Stimulated activated CD4-positive, alpha-beta T cell treated with anti-CD3 and anti-CD28 coated beads, Interleukin-2, amount 100 ng/mL, for 24 hours (primary cell): ENCODE results near the gene FOXA2.
"Not testable (repeated sequence)": the region's sequence is repeated elsewhere in the genome, so short reads cannot be mapped to it uniquely, and the experiment has no call there.

Experiments
- DNase-seq, 2 donors: peaks; one replicate each; pipeline ENCODE4 v3.0.0-alpha.2; 2020

FOXA2 gene

DNA sequence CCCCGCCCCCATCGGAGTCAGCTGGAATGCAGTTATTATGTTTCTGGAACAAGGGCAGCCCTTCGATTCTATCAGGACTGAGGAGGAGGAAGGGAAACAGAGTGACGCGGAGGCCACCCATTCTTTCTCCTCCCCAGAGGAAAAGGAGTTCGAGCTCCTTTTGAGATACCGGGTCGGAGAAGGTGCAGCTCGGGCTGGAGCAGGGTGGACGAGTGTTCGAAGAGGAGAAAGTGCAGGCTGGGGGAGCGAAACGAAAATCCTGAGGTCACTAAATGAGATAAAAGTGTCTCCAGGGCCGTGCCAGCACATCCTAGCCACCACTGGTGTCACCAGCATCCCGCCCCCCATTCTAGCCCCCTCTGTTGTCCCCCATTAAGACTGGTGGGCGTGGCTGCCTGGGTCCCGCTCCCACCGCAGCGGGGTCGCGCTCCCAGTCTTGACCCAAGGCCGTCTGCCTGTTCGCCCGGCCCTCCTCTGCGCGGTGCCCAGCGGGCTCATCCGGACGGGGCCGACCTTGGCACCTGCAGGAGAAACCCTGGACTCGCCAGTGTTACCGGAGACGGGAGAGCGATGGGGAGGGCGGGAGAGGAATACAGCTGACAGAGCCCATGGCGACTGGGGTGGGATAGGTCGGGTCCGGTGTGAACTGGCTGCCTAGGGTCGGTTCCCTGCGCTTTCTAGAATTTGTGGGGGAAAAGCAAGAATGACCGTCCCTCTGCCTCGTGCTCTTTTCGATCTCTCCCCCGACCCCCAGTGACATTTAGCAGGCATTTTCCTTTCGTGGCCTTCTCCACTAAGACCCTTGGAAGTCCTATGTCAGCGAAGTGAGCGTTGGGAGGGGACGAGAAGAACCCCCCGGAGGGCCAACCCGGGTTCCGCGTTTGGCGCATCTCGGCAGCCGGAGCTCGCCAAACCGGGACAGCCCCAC lies 16.2 kb downstream of the FOXA2 start:
- no peak for DNase-seq

DNA sequence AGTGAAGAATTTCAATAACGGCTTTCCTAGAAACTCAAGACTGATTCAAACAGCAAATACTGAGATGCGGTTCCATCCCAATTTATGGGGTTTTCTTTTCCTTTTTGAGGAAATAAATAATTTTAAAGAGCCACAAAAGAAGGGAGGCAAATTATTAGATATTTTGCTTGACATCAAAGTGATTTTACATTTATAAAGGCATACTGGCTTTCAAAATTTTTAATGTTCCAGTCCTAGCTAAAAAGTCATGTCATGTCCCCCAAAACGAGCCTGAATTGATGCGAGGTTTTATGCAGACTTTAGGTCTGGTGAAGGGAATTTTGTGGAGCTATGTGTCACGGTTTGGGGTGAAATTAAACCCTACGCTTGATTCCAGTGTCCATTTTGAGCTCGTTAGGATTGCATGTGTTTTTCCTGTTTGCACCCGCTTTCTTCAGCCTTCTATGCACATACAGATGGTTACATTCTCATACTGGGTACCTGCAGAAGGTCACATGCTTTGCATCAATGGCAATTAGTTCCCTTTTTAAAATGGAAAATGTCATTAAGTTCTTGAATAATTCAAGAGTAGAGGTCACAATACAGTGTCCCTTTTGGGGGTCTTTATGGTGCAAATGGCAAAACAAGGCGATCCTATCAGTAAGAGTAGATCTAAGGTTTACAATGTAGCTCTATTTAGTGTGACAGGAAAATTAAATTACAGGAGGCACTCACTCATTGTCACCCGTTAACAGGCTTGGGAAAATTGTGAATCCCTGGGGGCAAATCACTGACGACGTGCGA lies 17.3 kb downstream of the FOXA2 start:
- no peak for DNase-seq

DNA sequence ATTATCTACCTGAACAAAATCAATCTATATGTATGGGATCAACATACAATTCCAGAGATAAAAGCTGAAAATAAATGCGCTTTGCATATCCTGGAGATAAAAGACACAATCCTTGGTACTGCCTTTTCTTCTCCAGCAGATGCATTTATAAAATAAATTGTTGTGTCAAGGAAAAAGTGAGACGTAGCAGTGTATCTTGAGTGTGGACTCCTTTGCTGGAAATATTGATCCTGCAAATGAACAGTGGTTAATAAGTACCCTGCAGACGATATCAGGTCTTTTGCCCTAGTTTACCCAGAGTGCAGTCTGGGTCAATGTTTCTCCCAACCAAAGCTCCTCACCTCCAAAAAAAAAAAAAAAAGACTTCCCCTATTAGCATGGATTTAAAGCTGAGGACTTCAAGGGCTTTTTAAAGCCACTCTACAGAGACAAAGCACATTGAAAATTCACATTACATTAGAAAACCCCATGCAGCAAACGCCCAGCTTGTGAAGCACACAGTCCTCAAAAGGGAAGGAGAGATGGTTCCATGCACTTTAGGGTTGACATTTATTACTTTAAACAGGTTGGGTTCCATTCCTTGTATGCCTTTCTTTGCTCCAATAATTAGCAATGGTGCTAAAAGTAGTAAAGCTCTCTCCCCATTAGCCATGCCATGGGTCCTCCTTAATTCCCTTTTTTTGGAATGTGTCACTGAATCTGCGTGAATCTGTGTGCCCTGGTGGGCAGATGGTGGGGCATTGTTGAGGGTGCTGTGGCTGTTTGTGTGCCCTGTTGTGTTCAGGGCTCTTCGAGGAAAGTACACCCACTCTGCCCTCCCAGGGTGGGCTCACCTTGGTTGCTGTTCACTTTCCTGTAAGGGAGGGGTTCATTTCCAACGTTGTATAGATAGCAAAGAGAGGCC lies 21.1 kb downstream of the FOXA2 start:
- DNase-seq = no peak

DNA sequence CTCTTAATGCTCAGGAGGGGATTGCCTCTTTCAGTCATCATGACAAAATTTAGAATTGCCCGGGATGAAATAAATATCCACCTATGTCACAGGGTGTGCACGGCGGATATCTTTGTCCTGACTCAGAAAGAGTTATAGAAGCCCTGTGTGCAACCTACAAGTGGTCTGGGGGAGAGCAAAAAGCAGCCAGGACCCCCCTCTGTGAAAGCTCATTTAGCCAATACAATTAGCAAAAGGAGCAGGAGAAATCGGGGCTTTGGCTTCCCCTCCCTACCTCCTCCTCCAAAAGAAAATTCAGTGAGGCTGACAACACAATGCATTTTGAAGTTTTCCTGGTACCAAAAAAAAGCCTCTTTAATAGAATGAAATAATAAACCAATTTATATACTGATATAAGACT lies 21.8 kb downstream of the FOXA2 start:
- no peak for DNase-seq

DNA sequence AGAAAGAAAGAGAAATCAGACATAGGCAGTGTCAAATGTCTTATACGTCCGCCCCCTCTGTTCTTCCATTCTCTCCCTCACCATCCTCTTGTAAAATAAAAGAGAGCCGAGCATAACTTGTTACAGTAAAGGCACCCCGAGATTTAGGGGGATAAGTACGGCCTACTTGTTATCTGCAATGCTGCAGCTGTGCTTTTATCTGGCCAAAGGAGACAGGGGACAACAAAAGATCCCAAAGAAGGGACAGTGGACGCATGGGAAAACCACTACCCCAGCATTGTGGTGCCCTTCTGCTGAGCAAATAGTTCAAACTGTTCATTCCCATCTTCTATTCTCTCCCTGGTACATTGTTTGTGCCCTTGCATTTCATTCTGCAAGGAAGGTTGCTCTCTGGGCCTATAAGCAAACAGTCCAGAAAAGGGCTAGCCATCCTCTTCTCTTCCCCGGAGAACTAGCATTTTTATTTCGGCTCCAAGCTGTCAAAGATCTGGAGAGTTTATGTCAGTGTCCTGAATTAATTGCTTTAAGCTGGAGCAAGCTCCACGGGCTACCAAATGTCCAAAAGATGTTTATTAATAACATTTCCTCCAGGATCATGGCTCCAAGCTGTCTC lies 22.3 kb downstream of the FOXA2 start:
- no peak for DNase-seq

DNA sequence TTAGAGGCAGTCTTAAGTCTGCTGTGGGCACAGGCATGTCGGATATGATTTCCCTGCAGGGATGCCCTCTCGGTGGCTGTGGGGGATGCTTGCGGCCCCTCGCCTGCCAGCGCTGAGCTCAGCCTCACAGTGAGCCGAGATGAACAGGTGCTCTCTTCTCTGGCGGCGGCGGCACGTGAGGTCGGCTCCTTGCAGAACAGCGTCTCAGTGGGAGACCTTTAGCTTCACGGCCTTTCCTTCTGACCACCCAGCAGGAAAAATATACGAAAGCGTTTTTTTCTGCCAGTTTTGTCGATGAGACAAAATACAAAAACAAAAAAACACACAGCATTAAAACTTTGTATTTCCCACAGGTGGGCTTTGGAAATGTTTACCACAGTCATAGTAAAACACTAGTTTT lies 23.6 kb downstream of the FOXA2 start:
- no peak for DNase-seq

DNA sequence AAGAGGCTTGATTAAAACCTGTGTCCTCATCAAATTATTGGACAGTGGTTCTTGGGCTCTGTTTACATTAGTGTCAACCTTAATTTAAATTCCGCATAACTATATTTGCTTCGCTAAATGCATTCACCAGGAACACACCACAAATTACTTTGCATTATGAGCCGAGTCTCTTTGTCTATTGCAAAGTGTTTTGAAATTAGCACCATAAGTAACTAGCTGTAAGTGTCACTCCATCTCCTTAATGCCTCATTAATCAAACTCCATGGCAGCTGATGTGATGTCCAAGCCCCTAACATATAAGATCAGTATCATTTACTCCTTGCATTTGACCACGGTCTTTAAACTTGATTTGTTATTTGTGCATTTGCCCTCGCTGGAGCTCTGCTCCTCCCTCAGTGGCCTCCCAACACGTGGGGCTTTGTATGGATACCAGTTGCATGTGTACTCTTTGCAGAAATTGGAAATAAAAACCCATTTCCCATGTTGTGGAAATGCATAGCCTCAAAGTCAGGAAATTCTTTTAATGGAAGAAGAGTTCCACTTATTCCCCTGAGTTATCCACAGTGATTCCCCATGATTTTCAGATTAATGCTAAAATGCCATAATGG lies 24.6 kb downstream of the FOXA2 start:
- no peak for DNase-seq

DNA sequence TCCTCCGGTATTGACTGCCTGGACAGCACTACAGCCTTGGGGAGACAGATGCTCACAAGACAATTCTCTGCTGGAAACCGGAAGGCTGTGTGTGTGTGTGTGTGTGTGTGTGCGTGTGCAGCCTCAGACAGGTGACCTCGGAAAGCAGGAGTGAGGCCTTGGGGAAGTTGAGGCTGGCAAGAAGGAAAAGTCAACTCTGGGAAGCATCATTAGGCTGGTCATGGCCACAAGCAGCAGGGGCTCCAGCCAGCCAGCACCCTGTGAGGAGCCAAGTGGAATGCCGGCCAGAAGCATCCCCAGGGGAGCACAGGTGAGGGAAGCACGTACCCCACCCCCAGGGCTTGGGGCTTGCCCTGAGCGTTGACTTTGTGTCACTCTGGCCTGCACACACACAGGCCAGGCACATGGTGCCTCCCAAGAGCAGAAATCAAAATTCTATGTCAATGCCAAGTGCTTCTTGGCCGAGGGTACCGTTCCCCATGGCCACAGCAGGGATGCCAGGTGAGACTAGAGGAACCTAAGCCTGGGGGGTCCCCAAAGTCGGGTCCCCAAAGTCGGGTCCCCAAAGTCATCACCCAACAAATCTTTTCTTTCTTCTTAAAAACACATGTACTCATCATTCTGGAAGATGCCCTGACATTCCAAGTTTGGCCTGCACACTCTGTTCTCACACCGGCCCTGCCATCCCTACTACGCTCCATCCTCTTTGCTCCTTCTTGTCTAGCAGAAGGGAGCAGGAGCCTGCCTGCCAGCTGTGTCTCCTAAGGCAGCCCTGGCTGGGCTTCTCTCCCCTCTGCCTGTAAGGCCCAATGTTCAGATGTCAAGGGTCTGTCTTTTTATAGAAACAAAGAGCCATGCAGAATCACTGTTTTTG lies 26.7 kb downstream of the FOXA2 start:
- DNase-seq = no peak

DNA sequence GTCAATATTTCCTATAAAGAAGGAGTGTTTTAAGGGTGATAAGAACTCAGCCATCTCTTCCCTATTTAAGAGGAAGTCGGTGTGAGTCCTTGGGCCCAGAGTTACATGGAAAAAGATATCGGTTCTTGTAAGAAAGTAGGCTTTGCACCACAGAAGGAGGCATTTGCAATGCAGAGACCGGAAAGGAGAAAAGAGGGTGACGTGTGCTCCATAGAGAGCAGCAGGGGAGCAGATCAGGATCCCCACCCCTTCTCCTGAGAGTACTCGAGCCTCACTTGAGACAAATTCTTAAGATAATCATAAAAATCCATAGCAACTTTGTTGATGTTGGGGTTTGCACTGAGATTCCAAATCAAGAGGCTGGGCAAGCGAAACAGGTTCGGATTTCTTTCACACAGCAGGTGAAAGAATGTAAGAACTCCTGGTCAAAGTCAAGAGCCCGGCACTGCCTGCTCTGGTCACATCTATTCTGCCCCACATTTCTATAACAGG lies 27.8 kb downstream of the FOXA2 start:
- no peak for DNase-seq

DNA sequence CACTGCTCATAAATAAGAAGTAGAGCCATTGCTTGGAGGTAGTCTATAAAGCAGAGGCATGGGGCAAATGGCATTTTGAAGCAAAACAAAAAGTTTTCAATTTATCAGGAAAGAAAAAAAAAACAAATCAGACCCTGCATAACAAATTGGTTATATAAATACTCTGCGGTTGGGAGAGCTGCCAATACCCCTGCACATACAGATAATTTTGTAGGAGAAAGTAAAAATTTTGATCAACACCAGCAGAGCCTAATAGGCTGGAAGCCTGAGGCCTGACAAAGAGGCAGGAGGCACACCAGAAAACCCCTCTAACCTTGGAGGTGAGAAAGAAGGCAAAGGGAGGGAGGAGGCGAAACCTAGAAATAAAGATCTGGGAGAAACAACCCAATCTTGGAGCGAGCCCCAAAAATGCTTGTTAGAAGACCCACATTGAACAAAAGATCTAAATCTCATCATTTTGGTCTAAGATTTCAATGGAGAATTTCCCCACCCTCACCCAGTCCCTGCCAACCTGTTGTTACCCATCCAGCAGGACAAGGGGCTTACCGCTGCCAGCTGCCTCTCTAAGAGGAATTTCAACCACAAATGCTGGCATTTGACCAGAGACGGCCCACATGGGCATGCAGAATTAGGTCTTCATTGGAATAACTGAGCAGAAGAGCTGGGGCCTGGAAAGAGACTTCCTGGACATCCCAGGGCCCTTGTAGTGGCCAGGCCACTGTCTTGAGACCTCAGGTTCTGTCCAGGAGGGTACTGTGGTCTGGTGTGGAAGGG lies 28.4 kb downstream of the FOXA2 start:
- no peak for DNase-seq

DNA sequence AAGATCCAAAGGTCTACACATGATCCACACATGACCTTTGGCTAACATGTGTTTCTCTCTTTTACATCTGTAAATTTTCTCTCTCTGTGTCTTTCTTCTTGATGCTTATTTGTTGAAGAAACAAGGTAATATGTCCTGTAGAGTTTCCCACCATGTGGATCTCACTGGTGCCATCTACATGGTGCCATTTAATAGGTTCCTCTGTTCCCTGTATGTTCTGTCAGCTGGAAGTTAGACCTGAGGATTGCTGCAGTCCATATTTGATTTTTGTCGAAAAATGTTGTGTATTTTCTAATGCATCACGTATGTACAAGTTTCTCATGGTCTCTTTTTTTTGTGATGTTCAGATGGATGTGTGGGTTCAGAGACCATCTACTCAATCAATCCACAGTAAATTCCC lies 30.0 kb downstream of the FOXA2 start:
- no peak for DNase-seq

DNA sequence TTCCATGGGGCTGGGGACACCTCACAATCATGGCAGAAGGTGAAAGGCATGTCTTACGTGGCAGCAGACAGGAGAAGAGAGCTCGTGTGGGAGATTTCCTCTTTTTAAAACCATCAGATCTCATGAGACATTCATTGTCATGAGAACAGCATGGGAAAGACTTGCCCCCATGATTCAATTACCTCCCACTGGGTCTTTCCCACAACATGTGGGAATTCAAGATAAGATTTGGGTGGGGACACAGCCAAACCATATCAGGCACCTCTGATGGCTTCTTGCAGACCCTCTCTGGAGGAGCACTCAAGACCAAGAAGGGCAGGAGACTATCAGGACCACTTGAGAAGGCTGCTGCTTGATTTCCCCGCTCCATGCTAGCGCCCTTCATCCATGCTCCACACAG lies 33.9 kb downstream of the FOXA2 start:
- DNase-seq = not testable (repeated sequence)

DNA sequence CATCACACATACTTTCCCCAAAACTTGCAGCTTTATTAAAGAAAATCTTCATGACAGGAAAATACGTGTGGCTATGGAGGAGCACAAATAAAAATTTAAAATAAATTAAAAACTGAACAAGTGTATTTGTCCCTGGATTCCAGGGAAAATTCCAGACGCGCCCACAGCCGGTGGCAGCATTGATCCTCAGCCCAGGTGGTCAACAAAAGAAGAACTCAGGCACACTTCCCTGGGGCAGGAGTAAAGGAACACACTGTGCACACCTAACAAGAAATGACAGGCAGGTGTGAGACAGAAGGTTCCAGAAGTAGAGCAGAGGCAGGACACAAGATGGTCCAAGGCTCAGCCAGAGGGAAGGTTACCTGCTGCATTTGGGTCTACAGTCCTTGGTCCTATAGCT lies 36.3 kb downstream of the FOXA2 start:
- no peak for DNase-seq

DNA sequence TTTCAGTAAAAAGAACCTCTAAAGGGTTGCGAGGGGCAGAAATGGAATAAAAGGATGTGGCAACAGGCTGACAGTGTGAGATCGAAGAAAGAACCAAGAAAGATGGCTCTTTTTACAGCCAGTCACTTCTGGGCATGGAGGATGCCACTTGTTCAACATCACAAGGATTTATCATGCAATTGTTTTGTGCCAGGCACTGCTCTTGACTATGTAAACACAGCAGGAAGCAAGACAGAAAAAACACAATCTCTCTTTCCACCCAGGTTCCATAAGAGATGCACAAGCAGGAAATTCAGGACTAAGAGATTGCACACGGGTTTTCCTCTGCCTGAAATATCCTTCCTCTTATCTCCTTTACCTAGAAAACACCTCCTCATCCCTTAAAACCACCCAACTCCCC lies 38.0 kb downstream of the FOXA2 start:
- DNase-seq = no peak

DNA sequence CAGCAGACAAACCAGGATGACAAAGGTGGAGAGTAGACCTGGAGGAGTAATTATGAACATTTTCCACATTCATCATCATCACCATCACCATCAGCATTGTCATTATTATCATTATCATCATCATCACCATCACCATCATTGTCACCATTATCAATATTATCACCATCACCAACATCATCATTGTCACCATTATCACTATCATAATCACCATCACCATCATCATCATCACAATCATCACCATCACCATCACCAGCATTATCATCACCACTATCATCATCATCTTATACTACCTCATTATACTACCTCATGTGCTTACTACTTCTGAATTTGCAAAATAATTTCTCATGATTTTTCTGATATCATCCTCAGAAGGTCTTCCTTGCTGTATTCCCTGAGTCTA lies 39.3 kb downstream of the FOXA2 start:
- DNase-seq = no peak

DNA sequence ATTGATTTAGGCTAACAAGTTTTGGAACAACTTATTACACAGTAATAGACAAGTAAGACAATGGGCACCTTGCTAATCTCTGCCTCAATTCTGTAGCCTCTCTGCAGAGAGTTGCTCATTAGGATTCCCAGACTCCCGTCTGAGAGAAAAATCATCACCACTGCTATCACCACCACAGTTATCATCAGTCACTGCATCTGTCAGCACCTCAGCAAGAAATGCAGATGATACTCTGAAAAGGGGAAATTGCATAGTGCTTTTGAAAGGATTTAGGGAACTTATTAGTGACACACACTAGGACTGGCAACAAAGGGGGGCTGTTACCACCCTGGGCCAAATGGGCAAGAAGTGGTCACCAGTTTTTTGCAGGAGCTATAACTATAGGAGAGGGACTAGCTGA lies 39.9 kb downstream of the FOXA2 start:
- no peak for DNase-seq

DNA sequence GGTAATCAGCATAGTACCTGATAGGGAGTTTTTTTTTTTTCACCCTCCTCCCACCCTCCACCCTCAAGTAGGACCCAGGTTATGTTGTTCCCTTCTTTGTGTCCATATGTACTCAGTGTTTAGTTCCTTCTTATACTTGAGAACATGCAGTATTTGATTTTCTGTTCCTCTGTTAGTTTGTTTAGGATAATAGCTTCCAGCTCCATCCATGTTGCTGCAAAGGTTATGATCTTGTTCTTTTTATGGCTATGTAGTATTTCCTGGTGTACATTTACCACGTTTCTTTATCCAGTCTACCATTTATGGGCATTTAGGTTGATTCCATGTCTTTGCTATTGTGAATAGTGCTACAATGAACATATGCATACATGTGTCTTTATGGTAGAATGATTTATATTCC lies 41.9 kb downstream of the FOXA2 start:
- DNase-seq = no peak

DNA sequence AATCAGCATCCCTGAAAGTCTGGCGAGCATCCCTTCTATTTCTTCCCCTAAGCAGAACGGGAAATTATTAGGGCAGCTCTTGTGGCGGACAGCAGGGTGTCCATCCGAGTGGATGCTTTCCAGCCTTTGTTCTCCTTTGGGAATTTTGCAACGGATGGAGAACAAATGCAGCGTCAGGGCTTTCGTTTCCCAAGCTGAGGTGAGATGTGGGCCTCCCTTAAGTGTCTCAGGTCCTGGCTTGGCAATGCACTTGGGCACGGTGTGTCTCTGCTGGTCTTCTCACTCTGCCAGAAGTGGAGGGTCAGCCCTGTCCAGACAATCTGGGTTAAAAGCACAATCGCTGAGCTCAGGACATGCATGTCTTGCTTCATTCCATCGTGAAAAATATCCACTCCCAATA lies 43.5 kb downstream of the FOXA2 start:
- DNase-seq = no peak

DNA sequence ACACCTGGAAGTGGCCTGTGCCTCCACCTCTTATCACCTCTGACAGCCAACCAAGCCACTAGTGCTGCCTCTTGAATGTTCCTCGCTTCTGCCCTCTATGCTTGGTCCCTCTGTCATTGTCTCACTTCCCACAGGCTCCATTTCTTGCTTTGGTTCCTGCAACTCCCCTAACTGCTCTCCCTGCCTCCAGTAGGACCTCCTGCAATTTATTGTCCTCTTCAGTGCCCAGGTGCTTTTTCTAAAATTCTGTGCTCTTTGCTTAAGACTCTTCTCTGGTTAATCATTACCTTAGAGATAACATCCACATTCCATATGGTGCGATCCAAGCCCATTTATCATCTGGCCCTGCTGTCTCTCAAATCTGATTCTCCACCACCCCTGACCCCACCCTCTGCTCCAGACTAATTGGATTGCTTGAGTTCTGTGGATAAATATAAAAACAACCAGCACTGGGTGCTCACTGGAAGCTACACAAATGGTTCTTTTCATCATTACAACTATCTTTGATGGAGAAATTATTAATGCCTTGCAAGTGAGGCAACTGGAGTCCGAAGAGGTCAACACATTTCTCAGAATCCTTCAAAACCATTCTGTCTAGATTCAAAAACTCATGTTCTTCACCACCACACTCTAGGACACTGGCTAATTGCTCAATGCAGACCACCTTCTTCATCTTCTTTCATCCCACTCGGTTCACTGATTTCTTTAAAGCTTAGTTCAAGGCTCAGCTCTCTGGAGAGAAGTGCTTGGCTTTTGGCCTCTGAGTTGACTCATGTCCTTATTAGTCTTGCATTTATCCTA lies 47.2 kb downstream of the FOXA2 start:
- DNase-seq = no peak
